Measurements from ENCODE around the gene KLF16. TPM values are rescaled to one million over a fixed set of nuclear protein-coding genes. Genes with fewer than 3 reads are reported as not detected.

Gene KLF16
- polyA plus RNA-seq, 3 donors: 0.51 to 23.3 (median 0.67) TPM

- Histone ChIP-seq H3K9me3 (replicated peaks in 1 of 2; ENCODE audit: control insufficient read depth in 1 of 2, insufficient read depth in 1 of 2, low read length in 2 of 2) (no peaks in the 10 kb centered on the region), H3K4me1 (ENCODE audit: control insufficient read depth in 1 of 2, insufficient read depth in 2 of 2, low read length in 2 of 2) (peaks cover 10 to 12% of the 10 kb centered on the region in 2 donors), H3K27me3 (ENCODE audit: control insufficient read depth in 2 of 2, insufficient read depth in 2 of 2, low read length in 2 of 2) (no peaks in the 10 kb centered on the region), H3K4me2 (replicated peaks; ENCODE audit: extremely low read depth, low read length, poor library complexity, severe bottlenecking) (no peak overlapping the region), H3K36me3 (replicated peaks in 1 of 2; ENCODE audit: control insufficient read depth in 1 of 2, insufficient read depth in 2 of 2, low read length in 2 of 2) (peaks cover 3 to 12% of the 10 kb centered on the region in 2 donors), H3K9ac (ENCODE audit: insufficient read depth, low read length, poor library complexity, severe bottlenecking) (no peak overlapping the region), H3K79me2 (ENCODE audit: insufficient read depth, low read length) (peaks cover 40% of the 10 kb centered on the region), H3K27ac (ENCODE audit: low read depth in 1 of 2, low read length in 2 of 2) (no peak overlapping the region), H3K4me3 (replicated peaks in 1 of 3; ENCODE audit: low read depth in 2 of 3, low read length in 3 of 3) (no peak overlapping the region), H4K20me1 (ENCODE audit: insufficient read depth, low read length) (peaks cover 21% of the 10 kb centered on the region), H2AFZ (ENCODE audit: insufficient read depth, low read depth, low read length, poor library complexity, severe bottlenecking) (no peak overlapping the region)
- Mint-ChIP-seq H3K27ac (peak overlapping the region in 3 of 7 donors; percentile 12 to 46 (median 45)), H3K4me1 (peaks cover 8% of the 10 kb centered on the region), H3K4me3 (no peak overlapping the region), H3K36me3 (peaks cover 0 to 17% of the 10 kb centered on the region in 2 donors), H3K27me3 (ENCODE audit: low read depth in 3 of 3) (no peaks in the 10 kb centered on the region), H3K9me3 (no peaks in the 10 kb centered on the region)
- TF ChIP-seq CTCF (IDR thresholded peaks at IDR 0.05): no peak
- WGBS (ENCODE audit: insufficient coverage): 100% methylated on average over 9 of the region's 9 CpGs
- intact Hi-C loops (cut with micrococcal nuclease): no loop called here
- no peak for DNase-seq
Observed at GRCh38 chr19:1867349-1867724, 4.0 kb upstream of the KLF16 start.

GRCh38 chr19:1866693-1867348, 3.4 kb upstream of the KLF16 start:
- peaks cover 0 to 3% (median 0%) of the 10 kb centered on the region in 3 donors for H3K27me3 Mint-ChIP-seq (ENCODE audit: low read depth in 3 of 3)
- H3K27ac Mint-ChIP-seq: peak overlapping the region in 1 of 7 donors; percentile 68
- H3K79me2 ChIP-seq (ENCODE audit: insufficient read depth, low read length): peaks cover 40% of the 10 kb centered on the region
- H3K9ac ChIP-seq (ENCODE audit: insufficient read depth, low read length, poor library complexity, severe bottlenecking): no peak overlapping the region
- peaks cover 0 to 17% of the 10 kb centered on the region in 2 donors for H3K36me3 Mint-ChIP-seq
- H3K4me1 Mint-ChIP-seq: peaks cover 14% of the 10 kb centered on the region
- no peak overlapping the region for H3K4me2 ChIP-seq (replicated peaks; ENCODE audit: extremely low read depth, low read length, poor library complexity, severe bottlenecking)
- intact Hi-C loops (cut with micrococcal nuclease): no loop called here
- no peaks in the 10 kb centered on the region for H3K27me3 ChIP-seq (ENCODE audit: control insufficient read depth in 2 of 2, insufficient read depth in 2 of 2, low read length in 2 of 2)
- H3K27ac ChIP-seq (ENCODE audit: low read depth in 1 of 2, low read length in 2 of 2): no peak overlapping the region
- H3K4me1 ChIP-seq (ENCODE audit: control insufficient read depth in 1 of 2, insufficient read depth in 2 of 2, low read length in 2 of 2): peaks cover 16 to 18% of the 10 kb centered on the region in 2 donors
- WGBS (ENCODE audit: insufficient coverage): 83% methylated on average over 4 of the region's 8 CpGs
- H4K20me1 ChIP-seq (ENCODE audit: insufficient read depth, low read length): peaks cover 24% of the 10 kb centered on the region
- no peak overlapping the region for H3K4me3 ChIP-seq (replicated peaks in 1 of 3; ENCODE audit: low read depth in 2 of 3, low read length in 3 of 3)
- no peaks in the 10 kb centered on the region for H3K9me3 ChIP-seq (replicated peaks in 1 of 2; ENCODE audit: control insufficient read depth in 1 of 2, insufficient read depth in 1 of 2, low read length in 2 of 2)
- H2AFZ ChIP-seq (ENCODE audit: insufficient read depth, low read depth, low read length, poor library complexity, severe bottlenecking): no peak overlapping the region
- no peak overlapping the region for H3K4me3 Mint-ChIP-seq
- no peak for DNase-seq
- H3K36me3 ChIP-seq (replicated peaks in 1 of 2; ENCODE audit: control insufficient read depth in 1 of 2, insufficient read depth in 2 of 2, low read length in 2 of 2): peaks cover 3 to 10% of the 10 kb centered on the region in 2 donors
- TF ChIP-seq CTCF (IDR thresholded peaks at IDR 0.05): no peak
- H3K9me3 Mint-ChIP-seq: no peaks in the 10 kb centered on the region
